HEK293 (cell line): ENCODE measurements around the gene INPP5D.

Source experiments
- CTCF ChIP-seq: fragments of 450-650 bp; formaldehyde crosslinking; IDR thresholded peaks from 2 replicates; pipeline ENCODE4 v1.5.1; 2016; ENCODE audit warnings: missing biosample characterization, missing genetic modification characterization
- GLI2 ChIP-seq: fragments of 450-650 bp; formaldehyde crosslinking; IDR thresholded peaks from 2 replicates; pipeline ENCODE4; 2017; ENCODE audit warnings: missing biosample characterization, missing genetic modification characterization, low read depth, borderline replicate concordance
- MEIS1 ChIP-seq: sonication (generic); formaldehyde crosslinking; IDR thresholded peaks from 2 replicates; pipeline ENCODE4 v1.8.1; 2022; ENCODE audit warnings: missing genetic modification reagents, mild to moderate bottlenecking, borderline replicate concordance
- YY1 ChIP-seq: fragments of 450-650 bp; formaldehyde crosslinking; IDR thresholded peaks from 2 replicates; pipeline ENCODE4 v1.5.1; 2018; ENCODE audit warnings: missing biosample characterization, missing genetic modification characterization
- ZBTB1 ChIP-seq: fragments of 450-650 bp; formaldehyde crosslinking; IDR thresholded peaks from 2 replicates; pipeline ENCODE4 v1.5.1; 2016; ENCODE audit warnings: missing biosample characterization, missing genetic modification characterization
- ZFP37 ChIP-seq: fragments of 450-650 bp; formaldehyde crosslinking; IDR thresholded peaks from 2 replicates; pipeline ENCODE4 v1.5.1; 2016; ENCODE audit warnings: missing biosample characterization, missing genetic modification characterization
- ZNF202 ChIP-seq: fragments of 450-650 bp; formaldehyde crosslinking; IDR thresholded peaks from 2 replicates; pipeline ENCODE4 v1.5.1; 2016; ENCODE audit warnings: missing biosample characterization, missing genetic modification characterization, borderline replicate concordance
- ZNF23 ChIP-seq: fragments of 450-650 bp; formaldehyde crosslinking; IDR thresholded peaks from 2 replicates; pipeline ENCODE4 v1.5.1; 2016; ENCODE audit warnings: missing biosample characterization, missing genetic modification characterization, borderline replicate concordance
- ZNF510 ChIP-seq: fragments of 450-650 bp; formaldehyde crosslinking; IDR thresholded peaks from 2 replicates; pipeline ENCODE4 v1.5.1; 2018; ENCODE audit warnings: mild to moderate bottlenecking, missing genetic modification characterization, missing biosample characterization; ENCODE audit not compliant: insufficient replicate concordance
- ZNF624 ChIP-seq: fragments of 450-650 bp; formaldehyde crosslinking; IDR thresholded peaks from 2 replicates; pipeline ENCODE4 v1.5.1; 2017; ENCODE audit warnings: missing biosample characterization, missing genetic modification characterization
- ZNF704 ChIP-seq: fragments of 450-650 bp; formaldehyde crosslinking; IDR thresholded peaks from 2 replicates; pipeline ENCODE4 v1.5.1; 2016; ENCODE audit warnings: missing biosample characterization, missing genetic modification characterization
- ZNF776 ChIP-seq: fragments of 450-650 bp; formaldehyde crosslinking; IDR thresholded peaks from 2 replicates; pipeline ENCODE4 v1.5.0; 2017; ENCODE audit warnings: missing biosample characterization, missing genetic modification characterization, borderline replicate concordance

- TF ChIP-seq CTCF (no peak), ZNF202 (tag by site-specific recombination) (no peak), MEIS1 (no peak), ZNF624 (tag by site-specific recombination) (no peak), ZFP37 (tag by site-specific recombination) (no peak), ZNF776 (tag by site-specific recombination) (no peak), YY1 (tag by site-specific recombination) (no peak), ZNF23 (tag by site-specific recombination) (no peak), ZBTB1 (tag by site-specific recombination) (no peak), GLI2 (tag by site-specific recombination) (no peak), ZNF704 (tag by site-specific recombination) (no peak), ZNF510 (tag by site-specific recombination) (no peak)
Measured at GRCh38 chr2:233211548-233211895, 151.4 kb downstream of the INPP5D start.
